ENCODE results near the gene SPG7.

DNA sequence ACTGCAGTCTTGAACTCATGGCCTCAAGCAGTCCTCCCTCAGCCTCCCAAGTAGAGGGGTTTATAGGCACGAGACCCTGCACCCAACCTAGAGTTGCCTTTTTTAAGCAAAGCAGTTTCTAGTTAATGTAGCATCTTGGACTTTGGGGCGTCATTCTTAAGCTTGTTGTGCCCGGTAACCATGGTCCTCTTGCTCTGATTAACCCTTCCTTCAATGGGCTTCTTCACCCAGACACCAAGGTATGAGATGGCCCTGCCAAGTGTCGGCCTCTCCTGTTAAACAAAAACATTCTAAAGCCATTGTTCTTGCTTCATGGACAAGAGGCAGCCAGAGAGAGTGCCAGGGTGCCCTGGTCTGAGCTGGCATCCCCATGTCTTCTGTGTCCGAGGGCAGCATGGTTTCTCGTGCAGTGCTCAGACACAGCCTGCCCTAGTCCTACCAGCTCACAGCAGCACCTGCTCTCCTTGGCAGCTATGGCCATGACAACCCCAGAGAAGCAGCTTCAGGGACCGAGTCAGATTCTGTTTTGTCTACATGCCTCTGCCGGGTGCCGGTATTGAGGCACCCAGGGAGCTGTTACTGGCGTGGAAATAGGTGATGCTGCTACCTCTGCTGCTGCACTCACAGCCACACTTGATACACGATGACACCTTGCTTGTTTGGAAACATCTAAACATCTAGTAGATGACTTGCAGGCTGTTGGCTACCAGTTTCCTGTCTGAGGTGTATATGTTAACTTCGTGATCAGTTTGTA, 55.6 kb downstream of the SPG7 start:
- TF ChIP-seq POLR2A (IDR thresholded peaks at IDR 0.05; ENCODE audit: low read length) (no peak), GATA1 (IDR thresholded peaks at IDR 0.05; ENCODE audit: low read depth, low read length) (no peak)
